T47D (cell line): Measurements from ENCODE around the gene SPNS2.

Experiments used
- DNase-seq, 2 experiments: peaks; one replicate each; pipeline versions ENCODE4 v3.0.0 to v3.0.0-alpha.2; 2011 to 2012; ENCODE audit warnings: low read depth in 1 of 2, low spot score in 1 of 2
- JUND ChIP-seq: IDR thresholded peaks from 2 replicates; pipeline ENCODE4 v1.6.1; 2012; ENCODE audit warnings: low read depth
- in situ Hi-C: cut with HindIII; loops from 2 replicates; pipeline ENCODE4 v1.10.0; 2016; ENCODE audit warnings: low sequenced_read_pairs, low pct_unique_long_range_greater_than_20kb

SPNS2 gene

DNA sequence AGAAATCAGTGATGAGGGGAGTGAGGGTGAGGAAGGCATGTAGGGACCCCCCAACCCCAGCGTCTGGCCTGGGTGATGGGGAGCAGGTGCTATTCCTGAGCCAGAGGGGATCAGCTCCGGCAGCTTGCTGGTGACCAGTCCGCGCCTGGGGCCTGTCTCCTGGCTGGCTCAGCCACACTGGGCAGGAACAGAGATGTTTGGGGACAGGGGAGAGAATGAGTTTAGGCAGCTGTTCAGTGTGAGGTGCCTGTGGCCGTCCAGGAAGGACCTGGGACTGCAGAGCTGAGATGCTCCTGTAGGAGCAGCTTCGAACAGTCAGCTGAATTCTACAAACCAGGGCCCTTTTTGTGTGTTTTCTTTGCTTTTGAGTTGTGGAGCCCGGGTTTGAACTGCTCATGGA lies 23.2 kb upstream of the SPNS2 start:
- in situ Hi-C loops, result no loop called here
- no peak for DNase-seq
- TF ChIP-seq JUND, result no peak

DNA sequence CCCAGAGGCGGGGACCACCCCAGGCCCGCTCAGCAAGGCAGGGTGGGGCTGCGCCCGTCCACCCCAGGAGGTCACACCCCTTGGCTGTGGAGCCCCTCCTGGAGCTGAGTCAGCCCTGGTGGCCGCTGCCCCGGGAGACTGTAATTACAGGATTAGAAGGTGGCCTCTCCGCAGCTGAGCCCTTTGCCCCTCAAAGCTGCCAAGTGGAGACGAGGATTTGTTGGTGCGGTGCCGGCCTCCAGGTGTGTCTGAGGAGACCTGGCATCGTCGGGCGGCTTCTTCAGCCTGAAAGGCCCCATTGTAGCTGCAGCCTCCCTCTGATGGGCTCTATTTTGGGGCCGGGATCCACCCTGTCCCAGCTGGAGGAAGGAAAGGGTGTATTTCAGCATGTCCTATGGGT lies 22.7 kb upstream of the SPNS2 start:
- TF ChIP-seq JUND, result no peak
- in situ Hi-C loops, result no loop called here
- no peak for DNase-seq

DNA sequence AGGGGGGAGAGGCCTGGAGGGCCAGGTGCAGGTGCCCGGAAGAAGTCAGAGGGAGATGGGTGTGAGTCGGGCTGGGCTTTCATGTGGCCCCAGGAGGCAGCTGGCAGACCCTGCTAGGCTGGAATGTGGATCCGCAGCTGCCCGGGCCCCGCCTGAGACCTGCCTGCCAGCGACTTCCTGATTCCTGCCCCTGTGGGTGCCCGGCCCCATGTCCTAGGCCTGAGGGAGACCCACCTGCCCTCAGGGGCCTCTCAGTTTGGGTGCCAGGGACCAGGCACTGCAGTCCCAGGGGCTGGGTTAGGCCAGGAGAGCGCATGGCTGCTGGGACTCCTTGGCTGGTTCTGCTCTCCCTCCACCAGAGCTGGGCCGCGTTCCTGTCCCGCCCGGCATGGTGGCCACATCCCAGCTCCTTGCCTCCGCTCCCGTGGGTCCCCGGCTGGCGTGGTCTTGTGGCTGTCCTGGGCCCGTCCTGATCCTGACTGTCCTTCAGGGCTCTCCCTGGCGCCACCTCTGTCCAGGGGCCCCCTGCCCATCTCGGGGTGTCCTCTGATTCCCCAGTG lies 22.1 kb upstream of the SPNS2 start:
- DNase-seq, result no peak
- in situ Hi-C loops, result no loop called here
- no peak for TF ChIP-seq JUND

DNA sequence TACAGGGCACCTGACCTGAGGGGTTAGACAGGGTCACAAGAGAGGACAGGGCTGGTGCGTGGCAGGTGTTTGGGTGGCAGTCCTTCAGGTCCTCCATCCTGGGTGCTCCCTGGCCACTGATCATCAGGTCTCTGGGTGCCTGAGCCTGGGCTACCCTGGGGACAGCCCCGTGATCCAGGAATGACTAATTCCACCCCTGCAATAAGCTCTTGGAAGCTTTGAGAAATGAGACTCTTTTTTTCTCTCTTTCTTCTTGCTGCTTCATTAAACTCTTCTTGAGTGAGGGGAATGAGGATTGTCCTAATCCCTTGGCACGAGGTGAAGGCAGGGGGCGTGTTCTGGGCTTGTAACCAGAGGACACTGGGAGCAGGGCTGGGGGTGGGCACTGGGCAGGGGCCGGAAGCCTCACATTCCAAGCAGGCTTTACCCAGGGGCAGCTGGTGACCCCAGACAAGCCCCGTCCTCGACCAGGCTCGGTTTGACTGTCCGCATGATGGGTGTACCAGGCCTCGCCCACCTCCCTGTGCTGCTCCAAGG lies 21.4 kb upstream of the SPNS2 start:
- in situ Hi-C loops, result no loop called here
- no peak for DNase-seq
- TF ChIP-seq JUND, result no peak

DNA sequence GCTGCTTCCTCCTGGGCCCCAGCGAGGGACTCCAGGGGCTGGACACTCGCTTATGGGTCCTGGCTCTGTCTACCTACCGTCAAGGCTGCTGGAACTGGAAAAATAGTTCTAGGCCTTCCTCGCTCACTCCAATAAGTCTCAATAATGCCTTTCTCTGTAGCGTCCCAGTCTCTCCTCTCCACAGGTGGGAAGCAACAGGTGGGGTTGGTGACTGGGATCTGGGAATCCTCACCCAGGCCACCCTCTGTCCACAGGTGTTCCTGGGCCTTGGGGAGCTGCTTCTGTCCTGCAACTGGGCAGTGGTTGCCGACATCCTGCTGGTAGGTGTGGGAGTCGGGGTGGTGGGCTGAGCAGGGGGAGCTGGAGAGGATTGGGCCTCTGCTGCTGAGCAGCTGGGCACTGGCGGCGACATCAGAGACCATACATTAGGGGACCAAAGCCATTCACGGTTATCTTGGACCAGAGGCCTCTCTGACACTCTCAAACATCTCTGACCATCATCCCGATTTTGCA lies 20.3 kb upstream of the SPNS2 start:
- TF ChIP-seq JUND, result no peak
- in situ Hi-C loops, result no loop called here
- no peak for DNase-seq

DNA sequence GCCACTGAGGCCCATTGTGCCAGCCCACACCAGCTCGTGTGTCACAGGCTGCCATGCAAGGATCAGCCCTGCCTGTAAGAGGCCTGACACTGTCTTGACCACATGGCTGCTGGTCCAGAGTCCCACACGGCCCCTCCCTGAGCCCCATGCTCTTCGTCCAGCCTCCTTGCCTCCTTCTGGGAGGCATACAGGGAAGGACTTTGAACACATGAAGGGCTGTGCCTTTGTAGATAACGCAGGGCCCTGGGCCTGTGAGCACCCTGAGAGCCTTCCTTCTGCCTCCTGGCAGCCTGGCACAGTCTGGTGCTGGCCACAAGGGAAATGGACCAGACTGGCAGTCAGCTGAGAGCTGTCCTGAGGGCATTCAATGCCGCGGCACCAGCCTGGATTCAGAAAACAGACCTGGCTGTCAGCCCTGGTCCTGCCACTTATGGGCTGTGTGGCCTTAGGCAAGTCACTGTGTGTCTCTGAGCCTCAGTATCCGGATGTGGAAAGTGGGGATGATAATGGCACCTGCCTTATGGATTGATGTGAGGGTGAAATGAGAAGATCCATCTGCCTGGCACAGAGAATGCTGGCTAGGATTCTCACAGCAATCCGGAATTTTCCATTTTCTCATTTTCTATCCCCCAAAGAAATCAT lies 19.2 kb upstream of the SPNS2 start:
- in situ Hi-C loops, result no loop called here
- no peak for DNase-seq
- TF ChIP-seq JUND, result no peak

DNA sequence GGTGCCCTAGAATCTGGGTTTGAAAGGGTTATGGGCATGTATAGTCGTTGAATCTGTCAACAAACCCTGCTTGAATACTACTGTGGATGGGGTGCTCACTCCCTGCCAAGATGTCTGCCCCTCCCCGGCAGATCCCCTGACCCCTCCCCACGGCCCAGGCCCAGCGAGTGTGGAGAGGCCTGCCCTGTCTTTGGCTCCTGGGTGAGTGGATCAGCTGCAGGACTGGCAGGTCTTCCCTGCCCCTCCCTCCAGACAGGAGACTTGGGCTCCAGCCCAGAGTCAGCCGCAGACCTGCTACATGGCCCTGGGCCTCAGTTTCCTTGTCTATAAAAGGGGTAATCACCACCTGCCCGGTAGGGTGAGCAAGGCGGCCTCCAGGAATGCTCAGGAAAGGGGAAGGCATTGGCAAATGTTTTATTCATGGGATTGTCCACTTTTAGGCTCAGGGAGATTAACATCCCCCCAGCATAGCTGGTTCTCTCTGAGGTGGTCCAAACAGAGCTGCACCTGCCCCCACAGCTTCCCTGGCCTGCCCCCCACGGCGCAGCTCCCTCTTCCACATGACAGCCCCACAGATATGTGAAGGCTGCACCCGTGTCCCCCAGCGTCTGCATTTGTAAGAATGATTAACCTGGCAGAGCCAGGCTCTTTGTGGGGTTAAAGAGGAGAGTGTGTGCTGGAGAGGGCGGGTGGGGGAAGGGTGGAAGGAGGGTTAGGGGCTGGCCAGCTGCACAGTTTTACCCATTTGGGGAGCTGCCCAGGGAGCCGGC lies 18.5 kb upstream of the SPNS2 start:
- in situ Hi-C loops, result no loop called here
- no peak for DNase-seq
- TF ChIP-seq JUND, result no peak

DNA sequence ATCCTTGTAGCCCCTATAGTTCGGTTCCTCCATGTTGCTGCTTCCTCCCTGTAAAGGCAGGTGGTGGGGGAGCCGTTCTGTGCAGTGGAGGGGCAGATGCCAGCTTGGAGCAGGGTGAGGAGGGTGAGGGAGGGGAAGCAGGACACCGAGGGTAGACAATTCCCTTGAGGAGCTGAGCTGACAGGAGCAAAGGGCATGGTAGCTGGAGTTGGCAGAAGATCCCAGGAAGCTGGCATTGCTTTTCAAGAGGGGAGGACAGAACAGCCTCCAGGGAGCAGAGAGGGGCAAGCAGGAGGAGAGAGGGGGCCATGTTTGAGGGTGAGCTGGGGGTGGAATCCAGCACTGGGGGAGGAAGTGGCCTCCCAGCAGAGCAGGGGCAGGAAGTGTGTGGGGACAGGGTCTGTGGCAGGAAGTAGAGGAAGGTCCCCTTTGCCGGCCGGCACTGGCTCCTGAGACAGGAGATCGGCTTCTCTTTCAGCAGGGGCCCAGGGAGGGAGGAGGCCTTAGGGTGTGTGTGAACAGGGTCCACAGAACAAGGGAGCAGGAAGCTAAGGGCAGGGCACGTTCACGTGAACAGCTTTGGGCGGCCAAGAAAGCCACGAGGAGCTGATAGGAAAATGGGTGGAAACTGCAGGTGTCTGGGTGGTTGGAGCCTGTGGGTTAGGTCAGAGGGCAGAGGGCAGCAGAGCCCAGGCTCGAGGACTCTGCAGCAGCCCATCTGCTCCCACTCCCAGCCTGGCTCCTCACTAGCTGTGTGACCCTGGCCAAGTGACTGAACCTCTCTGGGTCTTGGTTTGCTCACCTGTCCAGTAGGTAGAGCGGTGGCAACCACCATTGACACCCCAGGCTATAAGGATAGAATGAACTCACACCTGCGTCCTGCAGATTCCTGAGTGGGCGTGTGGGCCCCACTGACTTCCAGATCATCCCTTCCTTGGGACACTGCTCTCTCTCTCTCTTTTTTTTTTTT lies 17.5 kb upstream of the SPNS2 start:
- in situ Hi-C loops, result no loop called here
- no peak for DNase-seq
- no peak for TF ChIP-seq JUND

DNA sequence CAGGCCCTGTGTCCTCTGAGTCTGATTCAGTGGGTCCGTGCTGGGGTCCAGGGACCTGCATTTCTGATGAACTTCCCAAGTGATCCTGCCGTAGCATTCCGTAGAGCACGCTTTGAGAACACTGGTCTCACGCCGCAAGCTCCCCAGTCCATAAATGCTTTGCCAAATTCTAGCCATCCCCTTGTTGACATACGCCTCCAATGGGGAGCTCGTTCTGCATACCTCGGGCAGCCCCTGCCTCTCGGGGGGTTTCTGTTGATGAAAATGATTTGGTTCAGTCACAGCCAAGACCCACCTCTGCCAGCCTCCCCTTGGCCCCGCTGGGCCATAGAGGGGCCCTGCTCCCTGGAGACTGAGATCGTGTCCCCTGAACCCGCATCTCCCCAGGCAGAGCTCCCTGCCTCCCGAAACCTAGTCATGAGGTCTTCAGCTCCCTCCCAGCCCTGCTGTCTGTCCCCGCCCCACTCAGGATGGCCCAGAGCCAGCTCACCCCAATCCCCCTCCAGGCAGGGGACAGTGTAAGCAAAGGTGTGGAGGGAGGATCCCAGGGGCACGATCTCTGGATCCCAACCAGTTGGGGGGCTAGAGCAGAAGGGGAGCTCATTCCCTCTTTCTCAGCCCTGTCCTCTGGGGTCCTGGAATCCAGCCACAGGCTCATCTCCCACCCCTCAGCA lies 16.2 kb upstream of the SPNS2 start:
- in situ Hi-C loops, result no loop called here
- DNase-seq, result peak in 1 of 2 experiments; percentile 67
- TF ChIP-seq JUND, result no peak

DNA sequence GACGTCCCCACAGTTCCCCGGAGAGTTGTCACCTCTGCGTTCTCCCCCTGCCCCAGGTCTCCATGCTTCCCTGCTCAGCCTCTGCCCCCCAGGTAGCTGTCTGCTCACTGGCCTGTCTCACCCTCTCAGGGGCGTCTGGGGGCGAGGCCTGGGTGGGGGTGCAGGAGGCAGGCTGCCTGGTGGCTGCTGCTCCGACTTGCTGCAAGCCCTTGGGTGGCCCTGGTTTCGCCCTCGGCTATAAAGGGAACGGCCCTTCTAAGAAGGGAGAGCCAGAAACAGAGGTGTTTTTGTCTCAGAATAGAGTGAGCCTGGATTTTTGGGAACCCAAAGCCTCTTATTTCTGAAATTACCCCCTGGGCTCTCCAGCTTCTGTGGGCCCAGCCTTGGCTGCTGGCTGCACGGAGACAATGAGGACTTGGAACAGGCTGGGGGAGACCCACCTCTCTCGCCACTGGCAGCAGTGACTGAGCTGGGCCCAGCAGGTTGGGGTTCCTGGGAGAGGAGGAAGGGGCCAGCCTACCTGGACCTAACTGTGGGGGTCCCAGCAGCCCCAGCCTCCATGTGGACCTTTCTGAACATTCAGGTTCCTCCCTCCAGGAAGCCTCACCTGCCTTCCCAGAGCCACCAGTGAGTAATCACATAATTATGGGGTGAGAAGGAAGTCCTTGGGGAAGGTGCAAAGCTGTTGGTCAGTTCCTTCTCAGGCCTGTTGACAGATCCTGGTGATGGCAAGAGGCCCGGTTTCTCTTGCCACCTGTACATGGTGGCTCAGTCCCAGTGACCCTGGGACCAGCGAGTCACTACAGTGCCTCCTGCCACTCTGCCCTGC lies 15.5 kb upstream of the SPNS2 start:
- in situ Hi-C loops, result no loop called here
- peak; percentile 89 to 94 for DNase-seq
- TF ChIP-seq JUND, result peak; percentile 83
